OCI-LY1 (cell line): Measurements from ENCODE around the gene TRIM40.

Experiments
- CTCF ChIP-seq: fragments of 200-600 bp; sonication (generic), shearing (Covaris generic); IDR thresholded peaks from 2 replicates; pipeline ENCODE4 v1.5.1; 2017; ENCODE audit warnings: mild to moderate bottlenecking, antibody characterized with exemption, low read length, moderate library complexity, mixed read lengths
- EZH2 ChIP-seq: fragments of 200-600 bp; sonication (generic), shearing (Covaris generic); IDR thresholded peaks from 2 replicates; pipeline ENCODE4 v1.8.0; 2017; ENCODE audit warnings: borderline replicate concordance, mixed run types, mild to moderate bottlenecking, antibody characterized with exemption, low read length, moderate library complexity, mixed read lengths

- no peak for TF ChIP-seq CTCF
- TF ChIP-seq EZH2 = no peak
Measured at GRCh38 chr6:30195951-30196350, 60.0 kb downstream of the TRIM40 start.
